NCI-H510A (cell line): ENCODE data around the gene GRIK3.

Source experiments
- DNase-seq: peaks from one replicate; lab custom pipeline; 2025; lab: John Stamatoyannopoulos, UW

The GRIK3 gene

DNA sequence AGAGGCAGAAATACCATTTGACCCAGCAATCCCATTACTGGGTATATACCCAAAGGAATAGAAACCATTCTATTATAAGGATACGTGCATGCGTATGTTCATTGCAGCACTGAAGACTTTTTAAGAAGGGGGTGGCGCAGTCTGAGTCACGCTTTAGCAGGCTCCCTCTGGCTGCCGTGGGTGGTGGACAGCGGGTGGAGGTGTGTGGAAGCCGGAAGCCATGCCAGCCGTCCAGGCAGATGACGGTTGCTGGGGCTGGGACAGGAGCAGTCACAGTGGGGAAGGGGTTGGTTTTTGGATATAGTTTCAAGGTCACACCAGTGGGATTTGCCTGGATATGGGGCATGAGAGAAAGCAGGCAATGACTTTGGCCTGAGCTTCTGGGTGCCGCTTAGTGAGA, 270.5 kb downstream of the GRIK3 start:
- no peak for DNase-seq

DNA sequence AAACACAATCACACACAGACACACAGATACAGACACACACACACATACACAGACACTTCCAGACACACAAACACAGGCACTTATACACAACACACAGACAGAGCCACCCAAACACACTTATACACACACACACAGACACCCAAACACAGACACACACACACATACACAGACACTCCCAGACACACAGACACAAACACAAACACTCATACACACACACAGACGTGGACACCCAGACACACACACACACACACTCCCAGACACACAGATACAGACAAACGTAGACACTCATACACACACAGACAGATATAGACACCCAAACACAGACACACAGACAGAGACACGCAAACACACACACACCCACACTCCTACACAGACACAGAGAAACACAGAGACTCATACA, 272.1 kb downstream of the GRIK3 start:
- DNase-seq: no peak

DNA sequence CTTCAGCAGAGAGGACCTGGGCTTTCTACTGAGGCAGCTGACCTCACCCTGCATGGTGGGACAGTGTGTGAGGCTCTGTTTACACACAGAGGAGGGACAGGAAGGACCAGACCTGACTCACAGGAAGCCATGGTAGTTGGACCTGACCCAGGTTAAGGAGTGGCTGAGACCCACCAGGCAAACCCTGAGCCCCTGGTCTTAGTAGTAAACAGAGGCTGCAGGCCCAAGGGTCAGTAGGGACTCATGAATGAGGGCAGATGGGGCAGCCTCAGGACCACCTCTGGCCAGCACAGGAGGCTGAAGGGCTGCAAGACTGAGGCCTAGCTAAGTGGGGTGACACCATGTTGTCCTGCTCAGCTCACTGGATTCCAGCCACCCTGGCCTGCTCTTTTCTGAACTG, 273.2 kb downstream of the GRIK3 start:
- peak; percentile 86 for DNase-seq

DNA sequence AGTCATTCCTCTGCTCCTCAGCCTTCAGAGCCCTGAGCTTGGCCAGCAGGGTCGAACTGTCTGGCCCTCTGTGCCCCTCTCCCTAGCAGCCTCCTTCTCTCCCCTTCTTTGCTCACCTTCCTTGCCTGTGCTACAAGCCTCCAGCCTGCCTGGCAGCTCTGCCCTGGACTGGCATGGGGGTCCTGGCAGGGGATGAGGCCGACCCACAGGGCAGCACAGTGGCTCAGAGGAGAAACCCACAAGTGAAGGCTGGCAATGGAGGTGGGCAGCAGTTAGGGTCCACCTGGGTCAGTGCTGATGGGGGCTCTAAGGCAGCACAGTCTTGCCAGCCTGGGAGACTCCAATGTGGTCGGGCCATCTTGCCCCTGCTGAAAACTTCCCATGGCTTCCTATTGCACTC, 274.2 kb downstream of the GRIK3 start:
- DNase-seq: no peak

DNA sequence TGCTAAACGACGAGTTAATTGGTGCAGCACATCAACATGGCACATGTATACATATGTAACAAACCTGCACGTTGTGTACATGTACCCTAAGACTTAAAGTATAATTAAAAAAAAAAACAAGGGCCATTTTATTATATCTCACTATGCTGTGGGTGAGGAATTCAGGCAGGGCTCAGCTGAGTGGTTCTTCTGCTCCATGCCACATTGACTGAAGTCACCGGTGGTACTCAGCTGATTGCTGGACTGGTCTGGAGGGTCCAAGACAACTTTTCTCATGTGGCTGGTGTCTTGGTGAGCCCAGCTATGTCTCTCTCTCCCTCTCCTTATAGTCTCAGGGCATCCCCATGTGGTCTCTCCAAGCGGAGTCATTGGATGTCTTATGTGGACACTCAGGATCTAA, 275.0 kb downstream of the GRIK3 start:
- no peak for DNase-seq

DNA sequence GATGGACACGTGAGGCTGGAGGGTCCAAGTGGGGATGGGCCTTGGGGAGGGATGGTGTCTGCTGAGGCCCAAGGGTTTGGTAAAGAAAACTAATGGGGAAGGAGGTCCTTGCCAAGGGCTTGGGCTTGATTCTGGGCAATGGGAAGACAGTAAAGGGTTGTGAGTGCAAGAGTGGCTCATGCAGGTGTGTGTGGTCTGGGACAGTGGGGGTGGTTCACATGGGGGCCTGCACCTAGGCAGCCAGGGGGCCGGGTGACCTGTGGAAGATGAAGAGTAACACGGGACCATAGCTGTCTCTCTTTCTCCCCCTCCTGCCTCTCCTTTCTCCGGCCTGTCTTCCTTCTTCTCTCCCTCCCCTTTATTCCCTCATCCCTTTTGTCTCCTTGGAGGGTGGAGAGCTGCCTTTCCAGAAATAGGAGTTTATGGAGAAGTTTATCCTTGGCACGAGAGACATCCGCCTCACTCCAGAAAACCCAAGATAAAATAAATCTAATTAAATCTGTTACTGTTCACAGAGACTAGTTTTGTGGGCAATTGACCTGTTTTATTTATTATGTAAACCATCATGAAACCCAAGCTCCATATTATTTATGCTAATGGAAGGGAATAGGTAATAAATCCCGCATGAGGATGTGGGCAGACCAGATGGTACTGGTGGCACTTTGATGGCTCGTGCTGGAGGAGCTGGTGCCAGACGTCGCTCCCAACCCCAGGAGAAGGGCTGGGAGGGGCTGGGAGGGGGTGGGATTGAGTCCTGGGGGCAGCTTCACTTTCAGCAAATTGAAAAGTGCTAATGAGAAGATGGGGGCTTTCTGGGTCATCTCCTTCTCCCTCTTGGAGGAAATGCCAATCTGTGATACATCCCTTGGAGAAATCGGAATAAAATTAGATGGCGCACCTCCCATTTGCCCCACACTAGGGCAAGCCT, 278.7 kb downstream of the GRIK3 start:
- peak; percentile 89 for DNase-seq

DNA sequence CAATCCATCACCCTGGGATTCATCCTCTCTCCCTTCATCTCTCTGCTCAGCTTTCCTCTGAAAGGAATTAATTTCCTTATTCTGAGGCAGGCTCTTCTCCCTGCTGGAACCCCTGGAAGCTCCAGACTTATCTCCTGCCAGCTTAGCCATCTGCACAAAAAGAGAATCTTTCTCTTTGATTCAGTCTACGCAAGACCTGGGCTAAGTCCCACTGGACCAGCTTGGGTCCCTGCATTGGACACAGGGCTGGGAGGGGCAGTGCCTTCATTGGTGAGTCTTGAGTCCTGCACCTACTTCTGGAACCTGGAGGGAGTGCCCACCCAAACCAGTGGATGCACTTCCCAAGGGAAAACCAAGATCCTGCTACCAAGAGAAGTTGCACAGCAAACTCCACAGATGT, 279.9 kb downstream of the GRIK3 start:
- no peak for DNase-seq

DNA sequence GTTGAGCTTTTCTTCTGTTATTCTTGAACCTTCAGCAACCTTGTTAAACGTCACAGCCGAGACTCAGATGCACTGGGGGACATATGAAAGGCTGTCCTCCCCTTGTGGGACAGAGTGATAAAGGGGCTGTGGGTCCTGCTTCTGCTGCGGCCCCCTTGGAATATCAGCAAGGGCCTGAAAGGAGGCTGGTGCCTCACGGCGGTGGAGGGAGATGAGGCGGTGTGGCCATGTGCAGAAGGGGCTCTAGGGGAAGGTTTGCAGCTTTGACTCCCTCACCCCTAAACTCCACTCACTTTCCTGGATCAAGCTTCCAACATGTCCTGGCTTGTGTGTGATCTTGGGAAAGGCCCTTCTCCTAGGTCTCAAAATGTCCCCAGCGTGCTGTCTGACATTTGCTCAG, 280.9 kb downstream of the GRIK3 start:
- DNase-seq: no peak

DNA sequence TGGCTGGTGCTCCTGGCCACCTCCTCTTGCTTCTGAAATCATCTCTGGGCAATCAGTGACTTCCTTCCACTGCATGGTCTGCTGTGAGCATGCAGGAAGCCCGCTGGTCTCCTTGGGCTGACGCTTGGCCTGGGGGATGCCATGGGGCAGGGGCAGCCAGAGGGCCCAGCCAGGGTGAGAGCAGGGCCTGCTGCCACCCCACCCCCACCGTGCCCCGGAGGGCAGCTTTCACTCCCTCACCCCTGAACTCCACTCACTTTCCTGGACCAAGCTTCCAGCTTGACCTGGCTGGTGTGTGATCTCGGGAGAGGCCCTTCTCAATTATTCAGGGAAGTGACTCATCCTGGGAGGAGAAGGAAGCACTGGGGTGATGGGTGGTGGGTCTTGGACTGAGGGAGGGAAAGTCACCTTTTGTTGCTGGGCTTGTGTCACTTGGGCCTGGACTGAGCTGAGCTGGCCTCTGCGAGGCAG, 281.4 kb downstream of the GRIK3 start:
- no peak for DNase-seq

DNA sequence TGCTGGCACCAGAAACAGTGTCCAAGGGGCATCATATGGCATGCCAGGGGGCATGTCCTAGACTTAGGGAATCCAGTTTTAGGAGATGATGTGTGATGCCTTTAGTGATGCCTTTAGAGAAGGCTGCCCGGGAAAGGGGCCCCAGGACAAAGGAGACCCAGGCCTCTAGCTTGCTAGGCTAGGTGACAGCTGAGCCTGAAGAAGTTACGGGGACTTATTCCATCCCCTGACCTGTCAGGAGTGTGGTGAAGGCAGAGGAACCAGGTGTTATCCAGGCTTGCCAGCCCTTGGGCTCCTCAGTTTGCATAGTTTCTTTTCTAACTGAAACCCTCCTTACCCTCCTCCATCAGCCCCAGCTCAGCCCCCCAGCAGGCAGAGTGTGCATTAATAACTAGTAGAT, 281.9 kb downstream of the GRIK3 start:
- DNase-seq: no peak

DNA sequence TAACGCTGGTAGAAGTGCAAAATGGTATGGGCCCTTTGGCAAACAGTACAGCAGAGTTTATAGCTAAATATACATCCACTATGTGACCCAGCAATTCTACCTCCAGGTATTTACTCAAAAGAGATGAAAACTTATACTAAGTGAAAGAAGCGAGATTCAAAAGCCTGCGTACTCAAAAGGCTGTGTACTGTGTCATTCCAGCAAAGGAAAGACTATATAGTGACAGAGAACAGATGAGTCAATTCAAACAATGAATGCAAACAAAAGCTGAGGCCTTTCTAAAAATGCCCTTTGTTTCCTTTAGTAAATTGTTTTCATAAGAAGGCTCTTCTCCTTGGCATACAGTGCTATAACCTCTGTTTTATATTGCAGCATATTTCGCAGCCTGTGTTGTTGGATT, 282.8 kb downstream of the GRIK3 start:
- DNase-seq: peak; percentile 99

DNA sequence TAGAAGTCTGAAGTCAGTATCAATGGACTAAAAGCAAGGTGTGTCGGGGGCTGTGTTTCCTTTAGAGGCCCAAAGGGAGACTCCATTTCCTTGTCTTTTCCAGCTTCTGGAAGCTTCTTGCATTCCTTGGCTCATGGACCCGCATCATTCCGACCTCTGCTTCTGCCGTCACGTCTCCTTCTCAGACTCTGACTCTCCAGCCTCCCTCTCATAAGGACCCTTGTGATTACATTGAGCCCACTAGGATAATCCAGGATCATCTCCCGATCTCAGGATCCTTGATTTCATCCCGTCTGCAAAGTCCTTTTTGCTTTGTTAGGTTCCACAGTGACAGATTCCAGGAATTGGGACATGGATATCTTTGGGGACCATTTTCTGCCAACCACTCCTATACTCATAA, 285.8 kb downstream of the GRIK3 start:
- DNase-seq: no peak
